Activated naive CD4-positive, alpha-beta T cell treated with Interleukin-2 at 50 U/mL for 16 hours (primary cell): ENCODE results near the gene SMIM12.
"Not testable (repeated sequence)": the region's sequence is repeated elsewhere in the genome, so short reads cannot be mapped to it uniquely, and the experiment has no call there.

ENCODE experiments used
- DNase-seq: peaks from one replicate; pipeline ENCODE4 v3.0.0-alpha.2; 2020

Gene SMIM12

DNA sequence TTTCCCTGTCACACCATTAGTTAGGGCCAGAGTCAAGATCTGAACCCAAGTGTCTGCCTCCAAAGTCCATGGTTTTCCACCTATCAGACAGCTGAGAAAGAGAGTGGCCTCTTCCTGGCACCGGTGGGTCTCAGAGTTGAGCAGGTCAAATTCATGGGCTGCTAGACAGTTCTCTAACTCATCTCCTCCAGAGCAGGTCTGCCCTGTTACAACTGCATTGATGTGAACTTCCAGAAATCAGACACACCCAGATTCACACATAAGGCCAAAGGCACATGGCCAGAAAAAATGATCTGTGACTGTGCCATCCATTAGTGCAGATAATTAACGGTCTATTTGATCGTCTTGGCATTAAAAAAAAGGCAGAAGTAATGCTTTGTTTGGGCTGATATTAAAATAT is 17.5 kb downstream of the SMIM12 start:
- no peak for DNase-seq

DNA sequence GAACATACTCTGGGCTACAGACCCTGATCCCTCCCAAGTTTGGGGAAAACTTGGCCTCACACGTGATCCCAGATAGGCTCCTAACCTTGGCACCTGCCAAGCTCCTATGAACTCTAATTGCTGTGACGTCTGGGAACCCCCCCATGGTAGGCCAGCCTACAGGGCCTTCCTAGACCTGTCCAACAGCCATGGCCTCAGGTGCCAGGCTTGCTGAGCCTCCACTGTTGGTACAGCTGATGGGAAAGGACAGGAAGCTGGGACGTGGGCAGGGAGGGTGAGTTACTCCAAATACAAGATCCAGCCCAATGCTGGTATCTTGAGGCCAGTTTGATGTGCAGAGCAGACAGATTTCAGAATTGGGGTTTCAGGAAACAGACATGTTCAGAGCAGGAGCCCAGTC is 19.1 kb downstream of the SMIM12 start:
- no peak for DNase-seq

DNA sequence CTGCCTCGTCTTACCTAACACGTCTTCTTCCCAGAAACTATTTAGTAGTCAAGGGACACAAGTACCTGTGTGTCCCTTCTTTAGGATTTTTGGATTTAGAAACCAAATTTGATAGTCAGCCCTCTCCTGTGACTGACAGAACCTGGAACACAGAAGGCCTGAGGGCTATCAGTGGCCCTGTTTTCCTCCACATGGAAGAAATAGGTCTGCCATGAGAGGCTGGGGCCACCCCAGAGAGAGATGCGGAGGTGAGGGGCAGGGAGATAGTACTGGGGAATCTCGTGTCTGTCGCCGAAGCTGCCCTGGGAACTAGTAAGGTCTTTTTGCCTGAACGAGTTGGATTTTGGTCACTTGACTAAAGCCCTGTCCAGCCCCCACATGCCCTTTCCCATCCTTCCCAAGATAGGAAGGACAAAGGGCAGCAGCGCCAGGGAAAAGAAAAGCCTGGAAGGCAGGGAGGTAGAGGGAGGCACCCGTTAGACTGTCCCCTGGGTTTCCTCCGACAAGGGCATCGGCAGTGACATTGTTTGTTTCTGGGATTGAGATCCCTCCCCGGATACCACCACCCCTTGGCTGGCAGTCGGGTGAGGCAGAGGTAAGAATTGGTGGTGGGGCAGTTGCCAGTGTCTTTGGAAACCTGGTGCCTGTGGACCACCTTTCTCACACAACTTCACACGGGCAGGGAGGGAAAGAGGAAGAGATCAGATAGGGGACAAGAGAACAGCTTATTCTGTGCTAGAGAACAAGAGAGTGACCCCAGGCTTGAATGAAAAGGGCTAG is 19.8 kb downstream of the SMIM12 start:
- no peak for DNase-seq

DNA sequence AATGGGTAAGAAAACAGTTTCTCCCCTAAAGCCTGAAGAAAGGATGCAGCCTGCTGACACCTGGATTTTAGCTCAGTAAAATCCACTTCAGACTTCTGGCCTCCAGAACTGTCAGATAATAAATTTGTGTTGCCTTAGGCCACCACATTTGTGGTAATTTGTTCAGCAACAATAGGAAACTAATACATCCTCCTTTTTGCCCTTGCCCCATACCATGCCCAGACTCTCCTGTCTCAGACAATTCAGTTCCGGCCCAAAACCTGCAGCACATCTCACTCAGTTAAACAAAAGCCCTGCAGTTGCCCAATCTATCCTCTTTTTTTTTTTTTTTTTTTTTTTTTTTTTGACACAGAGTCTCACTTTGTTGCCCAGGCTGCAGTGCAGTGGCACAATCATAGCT is 25.8 kb downstream of the SMIM12 start:
- no peak for DNase-seq

DNA sequence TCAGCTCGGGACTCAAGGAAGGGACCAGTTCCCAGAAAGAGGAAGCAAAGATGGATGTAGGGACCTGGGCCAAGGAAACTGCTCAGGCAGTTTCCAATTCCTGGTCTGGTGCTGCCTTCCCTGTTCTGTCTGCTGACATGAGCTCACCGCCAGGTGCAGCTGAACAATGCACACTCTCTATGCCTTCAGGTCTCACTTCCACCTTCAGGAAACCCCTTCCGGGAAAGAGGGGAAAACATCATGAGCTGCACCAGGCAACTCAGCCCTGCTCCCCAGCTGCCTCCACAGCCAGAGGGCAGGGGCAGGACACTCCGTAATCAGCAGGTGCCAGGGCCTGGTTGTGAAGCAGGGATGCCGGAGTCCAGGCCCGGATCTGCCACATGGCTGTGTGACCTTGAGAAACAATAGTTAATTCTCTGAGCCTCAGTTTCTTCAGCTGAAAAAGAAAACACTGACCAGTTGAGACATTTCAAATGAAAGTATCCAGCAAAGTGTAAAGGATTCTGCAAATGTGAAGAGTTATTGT is 27.8 kb downstream of the SMIM12 start:
- no peak for DNase-seq

DNA sequence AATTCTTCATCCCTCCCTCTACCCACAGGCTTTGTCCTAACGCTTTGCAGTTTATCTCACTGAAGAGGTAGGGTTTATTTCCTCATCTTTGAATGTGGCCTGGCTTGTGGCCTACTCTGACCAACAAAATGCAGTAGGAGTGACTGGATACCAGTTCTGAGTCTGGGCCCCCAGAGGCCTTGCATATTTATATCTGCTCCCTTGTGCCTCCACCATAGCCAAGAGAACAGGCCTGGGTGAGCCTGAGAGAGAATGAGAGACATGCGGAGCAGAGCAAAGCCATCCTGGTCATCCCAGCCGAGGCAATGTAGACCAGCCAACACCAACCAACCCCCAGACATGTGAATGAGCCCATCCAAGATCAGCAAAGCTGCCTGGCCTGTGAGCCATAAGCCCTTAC is 30.3 kb downstream of the SMIM12 start:
- DNase-seq: no peak

DNA sequence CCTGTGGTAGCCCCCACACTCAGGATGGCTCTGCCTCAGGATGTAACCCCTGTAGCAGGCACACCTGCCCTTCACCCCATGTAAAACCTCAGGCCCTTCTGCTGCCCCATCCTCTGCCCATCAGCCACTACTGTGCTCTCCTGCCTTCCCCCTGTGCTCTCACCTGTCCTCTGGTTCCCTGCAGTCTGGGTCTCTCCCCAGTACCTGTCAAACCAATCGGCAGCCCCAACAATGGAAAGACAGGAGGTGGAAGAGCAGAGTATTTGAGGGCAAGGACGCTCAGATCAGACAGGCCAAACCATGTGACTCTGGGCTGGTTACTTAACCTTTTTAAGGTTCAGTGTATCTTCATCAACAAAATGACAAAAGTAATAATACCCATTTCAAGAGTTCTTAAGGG is 30.9 kb downstream of the SMIM12 start:
- DNase-seq: no peak

DNA sequence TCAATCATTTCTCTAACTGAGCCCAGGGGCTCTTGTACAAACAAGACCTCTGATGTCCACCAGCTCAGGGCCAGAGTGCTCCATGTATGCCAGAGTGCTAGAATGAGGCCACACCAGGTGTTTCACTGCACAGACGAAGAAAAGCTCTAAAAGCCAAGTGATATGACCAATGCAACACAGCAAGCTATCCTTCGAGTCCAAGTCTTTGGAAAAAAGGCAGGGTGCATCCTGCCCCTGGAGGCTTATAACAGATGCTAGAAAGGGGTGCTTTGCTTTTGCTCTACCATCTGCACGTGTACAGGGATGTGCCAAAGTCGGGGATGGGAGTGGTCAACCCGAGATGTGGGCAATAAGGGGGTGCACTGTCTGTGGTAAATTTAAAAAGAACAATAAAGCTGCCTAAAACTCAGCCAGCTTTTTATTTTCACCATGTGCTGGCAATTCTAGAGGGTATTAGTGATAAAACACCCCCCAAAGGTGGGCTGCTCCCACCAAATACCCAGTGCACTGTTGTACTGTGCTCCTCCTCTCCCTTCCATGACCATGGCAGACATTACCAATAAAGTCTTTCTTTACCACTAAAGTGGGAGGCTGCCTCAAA is 32.1 kb downstream of the SMIM12 start:
- no peak for DNase-seq

DNA sequence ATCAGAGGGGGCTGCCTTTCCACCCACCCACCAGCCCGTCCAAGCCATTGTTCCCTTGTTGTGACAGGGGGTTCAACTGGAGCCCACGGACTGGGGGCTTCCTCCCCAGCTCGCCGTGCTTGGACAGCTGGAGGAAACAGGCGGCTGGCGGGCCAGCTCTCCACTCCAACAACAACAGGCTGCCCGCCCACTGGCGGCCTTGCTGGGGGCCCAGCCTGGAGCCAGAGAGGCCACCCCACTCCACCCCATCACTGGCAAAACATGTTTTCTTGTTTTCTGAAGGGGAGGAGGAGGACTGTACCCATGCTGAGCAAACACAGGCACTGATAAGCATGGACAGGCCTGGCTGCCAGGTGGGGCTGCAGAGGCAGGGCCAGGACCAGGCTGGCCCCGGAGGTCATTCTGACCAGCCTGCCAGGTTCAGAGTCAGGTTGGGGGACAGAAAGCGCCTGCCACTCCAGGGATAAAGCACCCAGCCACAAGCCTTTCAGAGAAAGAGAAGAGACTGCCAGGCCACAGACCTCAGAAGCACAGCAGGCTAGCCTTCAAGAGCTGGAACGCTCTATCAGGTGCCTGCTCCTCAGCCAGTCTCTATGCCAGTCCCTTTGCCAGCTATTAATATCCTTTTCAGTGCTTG is 34.0 kb downstream of the SMIM12 start:
- no peak for DNase-seq

DNA sequence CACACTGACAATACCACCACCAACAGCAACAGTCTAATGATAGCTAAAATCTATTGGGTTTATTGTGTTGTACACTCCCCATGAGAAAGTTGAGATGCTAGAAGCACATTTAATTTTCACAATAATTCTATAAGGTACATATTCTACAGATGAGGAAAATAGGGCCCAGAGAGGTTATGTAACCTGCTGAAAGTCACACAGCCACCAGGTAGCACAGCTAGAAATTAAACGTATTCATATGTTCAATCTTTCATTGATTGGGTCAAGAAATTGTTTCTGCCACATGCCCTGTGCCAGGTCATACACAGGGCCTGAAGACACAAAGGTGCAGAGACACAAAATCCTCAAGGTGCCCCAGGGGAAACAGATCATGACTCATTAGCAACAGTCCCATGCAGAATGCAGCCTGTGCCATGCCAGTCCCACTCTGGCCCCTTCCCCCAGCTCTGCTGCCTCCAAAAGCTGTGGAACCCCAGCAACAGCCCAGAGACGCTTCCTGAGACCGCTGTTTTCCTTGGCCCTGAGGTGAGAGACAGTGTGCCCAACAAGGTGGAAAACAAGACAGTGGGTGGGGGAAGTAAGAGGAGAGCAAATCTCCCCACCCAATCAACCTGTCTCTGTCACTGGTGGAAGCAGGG is 34.6 kb downstream of the SMIM12 start:
- no peak for DNase-seq

DNA sequence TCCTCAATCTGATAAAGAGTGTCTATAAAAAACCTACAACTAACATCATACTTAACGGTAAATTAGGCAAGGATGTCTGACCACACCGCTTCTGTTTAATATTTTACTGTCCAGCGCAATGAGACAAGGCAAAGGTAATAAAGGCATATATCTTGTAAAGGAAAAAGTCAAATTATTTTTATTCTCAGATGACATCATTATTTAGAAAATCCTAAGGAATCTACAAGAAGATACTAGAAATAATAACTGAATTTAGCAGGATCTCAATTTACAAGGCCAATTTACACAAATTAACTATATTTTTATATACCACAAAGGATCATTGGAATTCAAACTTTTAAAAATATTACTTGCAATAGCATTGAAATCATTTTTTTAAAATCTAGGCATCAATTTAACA is 37.3 kb downstream of the SMIM12 start:
- DNase-seq: no peak

DNA sequence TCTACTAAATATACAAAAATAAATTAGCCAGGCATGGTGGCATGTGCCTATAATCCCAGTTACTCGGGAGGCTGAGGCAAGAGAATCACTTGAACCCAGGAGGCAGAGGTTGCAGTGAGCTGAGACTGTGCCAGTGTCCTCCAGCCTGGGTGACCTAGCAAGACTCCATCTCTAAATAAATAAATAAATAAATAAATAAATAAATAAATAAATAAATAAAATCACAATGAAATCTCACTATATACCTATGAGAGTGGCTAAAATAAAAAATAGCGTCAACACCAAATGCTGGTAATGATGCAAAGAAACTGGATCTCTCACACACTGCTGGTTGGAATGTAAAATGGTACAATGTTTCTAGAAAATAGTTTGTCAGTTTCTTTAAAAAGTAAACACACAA is 40.7 kb downstream of the SMIM12 start:
- not testable (repeated sequence) for DNase-seq

DNA sequence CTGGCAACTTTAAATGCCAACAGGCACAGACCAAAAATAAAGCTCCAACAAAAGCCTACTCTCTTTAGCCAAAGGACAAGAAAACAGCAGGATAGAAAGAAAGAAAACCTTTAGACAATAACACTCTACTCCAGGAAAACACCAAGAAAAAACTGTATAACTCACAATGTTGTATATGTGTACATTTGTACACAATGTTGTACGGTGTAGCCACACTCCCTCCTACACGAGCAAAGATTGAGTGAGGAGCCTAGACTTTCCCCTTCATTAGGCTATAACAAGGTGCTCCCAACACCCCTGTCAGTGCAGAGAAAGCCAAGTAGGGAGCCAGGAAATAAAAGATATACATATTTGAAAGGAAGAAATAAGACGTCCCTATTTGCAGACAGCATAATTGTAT is 42.8 kb downstream of the SMIM12 start:
- no peak for DNase-seq

DNA sequence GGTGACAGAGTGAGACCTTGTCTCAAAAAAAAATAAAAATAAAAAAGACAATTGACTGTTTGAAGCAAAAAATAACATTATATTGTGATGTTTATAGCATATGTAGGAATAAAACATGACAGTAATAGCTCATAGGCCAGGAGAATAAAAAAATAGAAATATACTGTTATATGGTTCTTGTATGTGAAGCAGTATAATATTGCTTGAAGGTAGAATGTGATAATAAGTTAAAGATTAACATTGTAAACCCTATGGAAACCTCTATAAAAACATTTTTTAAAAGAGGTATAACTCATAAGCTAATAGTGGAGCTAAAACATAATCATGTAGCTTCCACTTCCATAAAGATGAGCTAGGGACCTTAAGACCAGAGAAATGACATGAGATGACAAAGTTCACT is 43.2 kb downstream of the SMIM12 start:
- DNase-seq: no peak

DNA sequence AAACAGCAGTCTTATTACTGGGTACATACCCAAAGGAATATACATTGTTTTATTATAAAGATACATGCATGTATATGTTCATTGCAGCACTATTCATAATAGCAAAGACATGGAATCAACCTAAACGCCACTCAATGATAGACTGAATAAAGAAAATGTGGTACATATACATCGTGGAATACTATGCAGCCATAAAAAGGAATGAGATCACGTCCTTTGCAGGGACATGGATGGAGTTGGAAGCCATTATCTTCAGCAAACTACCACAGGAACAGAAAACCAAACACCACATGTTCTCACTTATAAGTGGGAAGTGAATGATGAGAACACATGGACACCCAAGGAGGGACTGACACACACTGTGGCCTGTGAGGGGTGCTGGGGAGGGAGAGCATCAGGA is 48.8 kb downstream of the SMIM12 start:
- not testable (repeated sequence) for DNase-seq

DNA sequence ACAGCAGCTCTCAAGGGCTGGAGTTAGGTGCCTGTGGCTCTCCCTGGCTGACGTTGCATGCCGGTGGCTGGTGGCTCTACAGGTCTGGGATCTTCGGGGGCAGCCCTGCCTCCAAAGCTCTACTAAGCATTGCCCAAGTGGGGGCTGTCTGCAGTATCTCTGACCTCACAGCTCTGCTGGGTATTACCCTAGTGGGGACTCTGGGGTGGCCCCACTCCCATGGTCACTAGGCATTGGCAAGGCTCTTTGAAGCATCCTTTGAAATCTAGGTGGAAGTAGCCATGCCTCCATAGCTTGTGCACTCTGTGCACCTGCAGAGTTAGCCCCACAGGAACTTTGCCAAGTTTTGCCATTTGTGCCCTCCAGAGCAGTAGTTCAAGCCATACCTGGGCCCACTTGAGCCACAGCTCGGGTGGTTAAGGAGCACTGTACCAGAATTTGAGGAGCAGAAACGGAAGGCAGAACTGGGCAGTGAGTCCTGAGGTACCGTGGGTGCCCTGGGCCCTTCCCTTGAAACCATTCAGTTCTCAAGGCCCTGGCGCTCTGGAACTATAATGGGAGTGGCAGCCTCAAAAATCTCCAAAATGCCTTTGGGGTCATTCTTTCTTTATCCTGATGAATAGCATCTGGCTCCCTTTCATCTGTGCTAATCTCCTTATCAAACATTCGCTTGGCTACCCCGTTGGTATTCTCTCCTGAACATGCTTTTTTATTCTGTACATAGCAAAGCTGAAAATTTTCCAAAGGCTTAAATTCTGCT is 51.3 kb downstream of the SMIM12 start:
- no peak for DNase-seq

DNA sequence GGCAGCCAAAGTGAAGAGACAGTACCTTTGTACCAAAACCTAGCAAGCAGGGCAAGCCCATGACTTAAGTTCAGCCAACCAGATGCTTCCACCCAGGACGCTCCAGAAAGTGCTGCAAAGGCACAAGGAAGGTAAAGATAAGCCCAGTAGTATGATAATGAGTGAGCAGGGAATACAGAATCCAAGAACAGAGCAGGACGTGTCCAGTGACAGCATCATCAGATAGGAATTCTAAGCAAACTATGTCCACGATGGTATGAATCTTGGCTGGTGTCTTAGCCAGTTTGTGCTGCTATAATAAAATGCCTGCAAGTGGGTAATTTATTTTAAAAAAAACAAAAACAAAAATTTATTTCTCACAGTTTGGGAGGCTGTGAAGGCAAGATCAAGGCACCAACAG is 53.2 kb downstream of the SMIM12 start:
- no peak for DNase-seq

DNA sequence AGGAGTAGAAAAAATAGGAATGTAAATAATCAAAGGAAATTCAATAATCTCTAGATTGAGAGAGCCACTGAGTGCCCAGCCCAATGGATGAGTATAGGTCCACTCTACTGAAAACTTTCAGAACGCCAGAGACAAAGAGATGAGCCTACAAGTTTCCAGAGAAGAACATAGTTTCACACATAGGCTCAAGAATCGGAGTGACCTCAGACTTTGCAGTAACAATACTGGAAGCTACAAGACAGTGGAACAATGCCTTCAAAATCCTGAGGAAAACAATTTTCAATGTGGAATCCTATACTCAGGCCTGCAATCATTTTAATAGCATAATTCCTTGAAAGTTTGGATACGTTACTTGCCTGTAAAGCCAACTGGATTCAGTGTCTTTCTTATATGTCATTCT is 55.8 kb downstream of the SMIM12 start:
- DNase-seq: no peak
